Peyer's patch (tissue), 4 donors: ENCODE results near the gene THSD7A.

Experiments used
- POLR2A ChIP-seq, 2 donors: fragments of 450-650 bp; IDR thresholded peaks; one replicate each; pipeline ENCODE4 v1.5.1; 2017; ENCODE audit warnings: antibody characterized with exemption in 2 of 2, mild to moderate bottlenecking in 2 of 2, moderate library complexity in 2 of 2
- TF ChIP-seq, protein P1 (sequence below), 6 experiments: fragments of 450-650 bp in 4 of 6; fragments of 200-600 bp in 2 of 6; sonication (generic) in 1 of 6; IDR thresholded peaks; one replicate each; pipeline ENCODE4 v1.5.1; 2017 to 2019; ENCODE audit warnings: antibody characterized with exemption in 6 of 6, mild to moderate bottlenecking in 3 of 6, moderate library complexity in 1 of 6

DNA sequence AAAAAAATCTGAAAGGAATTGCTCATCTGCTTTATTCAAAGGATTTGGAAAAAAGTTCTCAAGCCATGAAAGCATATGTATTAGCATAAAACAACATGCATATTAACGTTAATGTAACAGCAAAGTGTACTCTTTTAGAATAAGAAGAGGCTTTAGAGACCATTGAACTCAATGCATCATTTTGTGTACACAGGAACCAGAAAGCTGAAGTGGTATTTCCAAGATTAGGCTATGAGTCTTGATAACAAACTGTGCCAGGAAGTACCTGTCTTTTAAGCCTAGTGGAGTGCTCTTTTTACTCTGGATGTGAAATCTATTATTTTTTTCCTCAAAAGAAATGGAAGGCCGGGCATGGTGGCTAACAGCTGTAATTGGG is 164.2 kb downstream of the THSD7A start:
- TF ChIP-seq, protein P1, sequence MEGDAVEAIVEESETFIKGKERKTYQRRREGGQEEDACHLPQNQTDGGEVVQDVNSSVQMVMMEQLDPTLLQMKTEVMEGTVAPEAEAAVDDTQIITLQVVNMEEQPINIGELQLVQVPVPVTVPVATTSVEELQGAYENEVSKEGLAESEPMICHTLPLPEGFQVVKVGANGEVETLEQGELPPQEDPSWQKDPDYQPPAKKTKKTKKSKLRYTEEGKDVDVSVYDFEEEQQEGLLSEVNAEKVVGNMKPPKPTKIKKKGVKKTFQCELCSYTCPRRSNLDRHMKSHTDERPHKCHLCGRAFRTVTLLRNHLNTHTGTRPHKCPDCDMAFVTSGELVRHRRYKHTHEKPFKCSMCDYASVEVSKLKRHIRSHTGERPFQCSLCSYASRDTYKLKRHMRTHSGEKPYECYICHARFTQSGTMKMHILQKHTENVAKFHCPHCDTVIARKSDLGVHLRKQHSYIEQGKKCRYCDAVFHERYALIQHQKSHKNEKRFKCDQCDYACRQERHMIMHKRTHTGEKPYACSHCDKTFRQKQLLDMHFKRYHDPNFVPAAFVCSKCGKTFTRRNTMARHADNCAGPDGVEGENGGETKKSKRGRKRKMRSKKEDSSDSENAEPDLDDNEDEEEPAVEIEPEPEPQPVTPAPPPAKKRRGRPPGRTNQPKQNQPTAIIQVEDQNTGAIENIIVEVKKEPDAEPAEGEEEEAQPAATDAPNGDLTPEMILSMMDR (IDR thresholded peaks at IDR 0.05): no peak
- no peak for TF ChIP-seq POLR2A (IDR thresholded peaks at IDR 0.05)
